GM20000 (cell line): Measurements from ENCODE around the gene RNU6-1.
A peak's percentile ranks its signal among the peaks of the same experiment; 100 is the strongest.

Experiments used
- DNase-seq: peaks from one replicate; pipeline ENCODE4 v3.0.0; 2012; ENCODE audit warnings: low spot score
- TF ChIP-seq, protein P1 (sequence below): IDR thresholded peaks from 2 replicates; pipeline ENCODE4 v1.5.1; 2012; ENCODE audit warnings: mild to moderate bottlenecking, control low read depth; ENCODE audit errors: extremely low read depth, missing control alignments

RNU6-1 gene

GRCh38 chr15:67823314-67824196, 16.3 kb downstream of the RNU6-1 start:
- TF ChIP-seq, protein P1, sequence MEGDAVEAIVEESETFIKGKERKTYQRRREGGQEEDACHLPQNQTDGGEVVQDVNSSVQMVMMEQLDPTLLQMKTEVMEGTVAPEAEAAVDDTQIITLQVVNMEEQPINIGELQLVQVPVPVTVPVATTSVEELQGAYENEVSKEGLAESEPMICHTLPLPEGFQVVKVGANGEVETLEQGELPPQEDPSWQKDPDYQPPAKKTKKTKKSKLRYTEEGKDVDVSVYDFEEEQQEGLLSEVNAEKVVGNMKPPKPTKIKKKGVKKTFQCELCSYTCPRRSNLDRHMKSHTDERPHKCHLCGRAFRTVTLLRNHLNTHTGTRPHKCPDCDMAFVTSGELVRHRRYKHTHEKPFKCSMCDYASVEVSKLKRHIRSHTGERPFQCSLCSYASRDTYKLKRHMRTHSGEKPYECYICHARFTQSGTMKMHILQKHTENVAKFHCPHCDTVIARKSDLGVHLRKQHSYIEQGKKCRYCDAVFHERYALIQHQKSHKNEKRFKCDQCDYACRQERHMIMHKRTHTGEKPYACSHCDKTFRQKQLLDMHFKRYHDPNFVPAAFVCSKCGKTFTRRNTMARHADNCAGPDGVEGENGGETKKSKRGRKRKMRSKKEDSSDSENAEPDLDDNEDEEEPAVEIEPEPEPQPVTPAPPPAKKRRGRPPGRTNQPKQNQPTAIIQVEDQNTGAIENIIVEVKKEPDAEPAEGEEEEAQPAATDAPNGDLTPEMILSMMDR: no peak
- DNase-seq: peak; percentile 58

DNA sequence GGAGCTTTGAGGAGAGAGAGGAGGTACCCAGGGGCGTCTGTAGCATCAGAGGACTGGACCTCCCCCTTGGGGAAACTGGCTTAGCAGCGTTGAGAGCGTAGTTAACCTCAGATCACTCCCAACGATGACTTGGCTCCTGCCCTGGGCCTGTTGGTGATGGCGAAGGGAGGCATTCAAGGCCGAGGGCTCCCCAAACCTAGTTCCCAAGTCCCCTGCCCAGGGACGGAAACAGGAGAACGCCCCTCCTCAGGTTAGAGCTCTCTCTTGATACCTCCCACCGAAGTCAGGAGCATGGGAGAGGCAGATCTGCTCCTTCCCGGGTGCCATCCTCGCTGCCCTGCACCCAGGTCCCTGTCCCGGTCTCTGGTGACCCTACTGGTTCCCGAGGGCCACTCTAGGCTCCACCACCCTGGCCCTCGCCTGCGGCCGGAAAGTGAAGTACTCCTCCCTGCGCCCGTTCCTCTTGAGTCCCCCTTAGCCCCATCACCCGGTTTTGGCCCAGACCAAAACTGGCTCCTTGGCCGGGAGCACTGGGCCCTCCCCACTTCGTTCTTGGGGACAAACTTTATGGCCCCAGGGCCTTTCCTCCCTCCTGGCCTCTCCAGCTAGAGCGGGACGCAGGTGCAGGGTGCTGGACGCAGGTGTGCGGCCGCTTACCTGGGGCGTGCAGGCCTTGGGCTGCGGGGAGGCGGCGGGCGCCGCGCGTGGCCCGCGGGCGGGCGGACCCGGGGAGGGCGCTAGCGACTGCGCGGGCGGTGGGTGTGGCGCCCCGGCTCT, 17.1 kb downstream of the RNU6-1 start:
- peak; percentile 59 for DNase-seq
- TF ChIP-seq, protein P1: no peak

GRCh38 chr15:67821784-67822440, 17.9 kb downstream of the RNU6-1 start:
- TF ChIP-seq, protein P1: no peak

GRCh38 chr15:67820992-67821783, 18.7 kb downstream of the RNU6-1 start:
- peak; percentile 81 for DNase-seq
- TF ChIP-seq, protein P1: no peak

More at GRCh38 chr15:67821784-67822440, 17.9 kb downstream of the RNU6-1 start:
- DNase-seq: peak; percentile 48

- no peak for DNase-seq
- TF ChIP-seq, protein P1: no peak
Measured at GRCh38 chr15:67820122-67820991, 19.5 kb downstream of the RNU6-1 start.

DNA sequence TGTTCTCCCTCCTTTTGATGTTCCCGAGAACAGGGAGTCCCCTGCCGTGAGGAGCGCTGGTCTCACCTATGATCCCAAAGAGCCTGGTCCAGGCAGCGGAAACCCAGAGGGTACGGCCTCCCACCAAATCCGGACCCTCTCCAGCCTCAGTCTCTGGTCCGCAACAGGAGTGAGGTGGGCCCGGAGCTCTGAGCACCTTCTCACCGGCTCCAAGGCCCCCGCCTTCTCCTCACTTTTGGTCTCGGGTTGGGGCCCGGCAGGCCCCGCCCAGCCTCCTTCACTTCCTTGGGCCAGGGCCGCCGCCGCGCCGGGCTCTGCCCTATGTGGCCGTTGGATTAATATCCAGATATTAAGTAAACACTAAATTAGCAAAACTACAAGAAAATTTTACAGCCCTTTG, 20.2 kb downstream of the RNU6-1 start:
- TF ChIP-seq, protein P1: no peak
- no peak for DNase-seq
